Fibroblast of mammary gland (primary cell): ENCODE measurements around the gene WWOX.

Experiments
- DNase-seq: peaks from one replicate; pipeline ENCODE4 v3.0.0-alpha.2; 2010; ENCODE audit warnings: low read depth
- H3K4me3 ChIP-seq: 2 replicates; pipeline ENCODE4 v1.5.1; 2011; ENCODE audit warnings: low read depth, mild to moderate bottlenecking, low read length, moderate library complexity; ENCODE audit not compliant: control insufficient read depth
- CTCF ChIP-seq: conservative IDR thresholded peaks from 2 replicates; pipeline ENCODE4 v1.5.1; 2011; ENCODE audit warnings: low read depth, low read length, inconsistent platforms; ENCODE audit not compliant: control insufficient read depth, insufficient read depth

WWOX gene

GRCh38 chr16:78584213-78584860 lies 484.9 kb downstream of the WWOX start:
- no peak for TF ChIP-seq CTCF
- H3K4me3 ChIP-seq: no peak overlapping the region
- no peak for DNase-seq

- no peak for DNase-seq
- no peak for TF ChIP-seq CTCF
- H3K4me3 ChIP-seq: no peak overlapping the region
These were observed 485.5 kb downstream of the WWOX start for GRCh38 chr16:78584991-78585390.

- TF ChIP-seq CTCF: no peak
- H3K4me3 ChIP-seq: no peak overlapping the region
- no peak for DNase-seq
These were observed 489.9 kb downstream of the WWOX start for GRCh38 chr16:78589331-78589730.

- no peak for TF ChIP-seq CTCF
- no peak for DNase-seq
These were observed 492.2 kb downstream of the WWOX start for GRCh38 chr16:78591682-78592103.

GRCh38 chr16:78592111-78592510 lies 492.7 kb downstream of the WWOX start:
- DNase-seq: no peak
- TF ChIP-seq CTCF: no peak
- no peak overlapping the region for H3K4me3 ChIP-seq

More at GRCh38 chr16:78591682-78592103, 492.2 kb downstream of the WWOX start:
- no peak overlapping the region for H3K4me3 ChIP-seq

- H3K4me3 ChIP-seq: no peak overlapping the region
- TF ChIP-seq CTCF: no peak
- DNase-seq: no peak
These were observed 493.9 kb downstream of the WWOX start for GRCh38 chr16:78593352-78593751.

GRCh38 chr16:78594191-78594590 lies 494.7 kb downstream of the WWOX start:
- no peak for DNase-seq
- no peak for TF ChIP-seq CTCF
- no peak overlapping the region for H3K4me3 ChIP-seq
